Measurements from ENCODE around the gene FOXN4.

Gene FOXN4

GRCh38 chr12:109279525-109279924, 29.6 kb downstream of the FOXN4 start:
- DNase-seq (ENCODE audit: low spot score): no peak

GRCh38 chr12:109278912-109279311, 30.2 kb downstream of the FOXN4 start:
- DNase-seq (ENCODE audit: low spot score): no peak

GRCh38 chr12:109277899-109278762, 31.0 kb downstream of the FOXN4 start:
- no peak for DNase-seq (ENCODE audit: low spot score)

GRCh38 chr12:109277255-109277898, 31.7 kb downstream of the FOXN4 start:
- no peak for DNase-seq (ENCODE audit: low spot score)

- DNase-seq (ENCODE audit: low spot score): no peak
Observed at GRCh38 chr12:109276160-109276559, 32.9 kb downstream of the FOXN4 start.

- DNase-seq (ENCODE audit: low spot score): no peak
Observed at GRCh38 chr12:109275173-109275572, 33.9 kb downstream of the FOXN4 start.

GRCh38 chr12:109274381-109274780, 34.7 kb downstream of the FOXN4 start:
- no peak for DNase-seq (ENCODE audit: low spot score)

- no peak for DNase-seq (ENCODE audit: low spot score)
Observed at GRCh38 chr12:109273354-109273753, 35.7 kb downstream of the FOXN4 start.

GRCh38 chr12:109271418-109271817, 37.7 kb downstream of the FOXN4 start:
- no peak for DNase-seq (ENCODE audit: low spot score)

GRCh38 chr12:109270494-109270893, 38.6 kb downstream of the FOXN4 start:
- no peak for DNase-seq (ENCODE audit: low spot score)

GRCh38 chr12:109269428-109269827, 39.7 kb downstream of the FOXN4 start:
- no peak for DNase-seq (ENCODE audit: low spot score)

GRCh38 chr12:109268896-109269295, 40.2 kb downstream of the FOXN4 start:
- no peak for DNase-seq (ENCODE audit: low spot score)

GRCh38 chr12:109267361-109267760, 41.7 kb downstream of the FOXN4 start:
- no peak for DNase-seq (ENCODE audit: low spot score)

- DNase-seq (ENCODE audit: low spot score): no peak
Observed at GRCh38 chr12:109266106-109266879, 42.8 kb downstream of the FOXN4 start.

- DNase-seq (ENCODE audit: low spot score): no peak
Observed at GRCh38 chr12:109264943-109265650, 44.0 kb downstream of the FOXN4 start.

GRCh38 chr12:109264095-109264942, 44.8 kb downstream of the FOXN4 start:
- DNase-seq (ENCODE audit: low spot score): peak; percentile 76

- DNase-seq (ENCODE audit: low spot score): no peak
Observed at GRCh38 chr12:109263439-109263838, 45.6 kb downstream of the FOXN4 start.

- DNase-seq (ENCODE audit: low spot score): no peak
Observed at GRCh38 chr12:109261939-109262338, 47.1 kb downstream of the FOXN4 start.

- no peak for DNase-seq (ENCODE audit: low spot score)
Observed at GRCh38 chr12:109261087-109261486, 48.0 kb downstream of the FOXN4 start.

- DNase-seq (ENCODE audit: low spot score): no peak
Observed at GRCh38 chr12:109259545-109259895, 49.6 kb downstream of the FOXN4 start.
